Pulmonary artery endothelial cell (primary cell): ENCODE results near the gene UBE4A. TPM values are rescaled to one million over a fixed set of nuclear protein-coding genes. Genes with fewer than 3 reads are reported as not detected.
A peak's percentile ranks its signal among the peaks of the same experiment; 100 is the strongest.

Experiments used
- DNase-seq: peaks from one replicate; pipeline ENCODE4 v3.0.0-alpha.2; 2011; ENCODE audit warnings: low read depth, low spot score
- total RNA-seq: library from RNA; depleted of rRNA; stranded (reverse); fragments of >200 nt; gene quantifications from 2 replicates; pipeline ENCODE4 v1.2.3, GENCODE V29; 2014

UBE4A gene, protein sequence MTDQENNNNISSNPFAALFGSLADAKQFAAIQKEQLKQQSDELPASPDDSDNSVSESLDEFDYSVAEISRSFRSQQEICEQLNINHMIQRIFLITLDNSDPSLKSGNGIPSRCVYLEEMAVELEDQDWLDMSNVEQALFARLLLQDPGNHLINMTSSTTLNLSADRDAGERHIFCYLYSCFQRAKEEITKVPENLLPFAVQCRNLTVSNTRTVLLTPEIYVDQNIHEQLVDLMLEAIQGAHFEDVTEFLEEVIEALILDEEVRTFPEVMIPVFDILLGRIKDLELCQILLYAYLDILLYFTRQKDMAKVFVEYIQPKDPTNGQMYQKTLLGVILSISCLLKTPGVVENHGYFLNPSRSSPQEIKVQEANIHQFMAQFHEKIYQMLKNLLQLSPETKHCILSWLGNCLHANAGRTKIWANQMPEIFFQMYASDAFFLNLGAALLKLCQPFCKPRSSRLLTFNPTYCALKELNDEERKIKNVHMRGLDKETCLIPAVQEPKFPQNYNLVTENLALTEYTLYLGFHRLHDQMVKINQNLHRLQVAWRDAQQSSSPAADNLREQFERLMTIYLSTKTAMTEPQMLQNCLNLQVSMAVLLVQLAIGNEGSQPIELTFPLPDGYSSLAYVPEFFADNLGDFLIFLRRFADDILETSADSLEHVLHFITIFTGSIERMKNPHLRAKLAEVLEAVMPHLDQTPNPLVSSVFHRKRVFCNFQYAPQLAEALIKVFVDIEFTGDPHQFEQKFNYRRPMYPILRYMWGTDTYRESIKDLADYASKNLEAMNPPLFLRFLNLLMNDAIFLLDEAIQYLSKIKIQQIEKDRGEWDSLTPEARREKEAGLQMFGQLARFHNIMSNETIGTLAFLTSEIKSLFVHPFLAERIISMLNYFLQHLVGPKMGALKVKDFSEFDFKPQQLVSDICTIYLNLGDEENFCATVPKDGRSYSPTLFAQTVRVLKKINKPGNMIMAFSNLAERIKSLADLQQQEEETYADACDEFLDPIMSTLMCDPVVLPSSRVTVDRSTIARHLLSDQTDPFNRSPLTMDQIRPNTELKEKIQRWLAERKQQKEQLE
- total RNA-seq = 29.9 and 38.4 TPM in 2 replicates

DNA sequence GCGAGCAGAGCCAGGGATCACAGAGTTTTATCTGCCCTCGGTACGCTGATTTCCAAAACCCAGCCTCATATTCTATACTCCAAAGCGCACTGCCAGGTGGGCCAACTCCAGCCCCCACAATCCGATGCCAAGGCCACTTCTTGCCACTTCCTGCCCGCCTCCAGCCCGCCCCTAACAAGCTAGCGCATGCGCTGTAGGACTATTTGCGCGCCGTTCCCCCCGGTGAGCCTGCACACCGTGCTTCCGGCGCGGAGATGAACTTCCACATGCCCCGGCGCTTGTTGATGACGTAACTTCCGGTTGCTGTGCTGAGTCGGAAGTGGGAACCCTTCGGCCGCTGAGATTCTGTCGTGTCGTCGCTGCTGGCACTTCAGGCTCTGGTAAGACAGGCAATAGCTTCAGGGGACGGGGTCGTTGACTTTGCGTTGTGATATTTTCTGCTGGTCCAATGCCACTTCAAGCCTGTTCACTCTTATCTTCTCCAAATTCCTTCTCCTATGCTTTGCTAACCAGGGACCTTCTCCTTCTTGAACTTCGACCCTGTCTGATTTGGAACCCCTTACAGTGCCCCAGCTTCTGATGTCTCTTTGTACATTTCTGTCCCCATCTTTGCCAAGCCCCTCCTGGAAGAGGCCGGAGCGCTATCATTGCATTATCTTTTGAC, at the start of gene UBE4A:
Gene UBE4A (plus strand): TSS at position 306 of the 664 bp plus-strand sequence. CDS start 5,481 bp downstream, outside the sequence.
- DNase-seq = peak; percentile 78

DNA sequence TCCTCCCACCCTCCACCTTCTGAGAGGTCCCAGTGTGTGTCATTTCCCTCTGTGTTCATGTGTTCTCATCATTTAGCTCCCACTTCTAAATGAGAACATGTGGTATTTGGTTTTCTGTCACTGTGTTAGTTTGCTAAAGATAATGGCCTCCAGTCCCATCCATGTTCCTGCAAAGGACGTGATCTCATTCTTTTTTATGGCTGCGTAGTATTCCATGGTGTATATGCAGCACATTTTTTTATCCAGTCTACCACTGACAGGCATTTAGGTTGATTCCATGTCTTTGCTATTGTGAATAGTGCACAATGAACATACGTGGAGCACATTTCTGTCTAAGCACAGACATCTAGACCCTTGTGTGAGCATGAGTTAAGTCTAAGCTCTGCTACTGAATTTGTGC, 49.1 kb upstream of the UBE4A start:
- no peak for DNase-seq

DNA sequence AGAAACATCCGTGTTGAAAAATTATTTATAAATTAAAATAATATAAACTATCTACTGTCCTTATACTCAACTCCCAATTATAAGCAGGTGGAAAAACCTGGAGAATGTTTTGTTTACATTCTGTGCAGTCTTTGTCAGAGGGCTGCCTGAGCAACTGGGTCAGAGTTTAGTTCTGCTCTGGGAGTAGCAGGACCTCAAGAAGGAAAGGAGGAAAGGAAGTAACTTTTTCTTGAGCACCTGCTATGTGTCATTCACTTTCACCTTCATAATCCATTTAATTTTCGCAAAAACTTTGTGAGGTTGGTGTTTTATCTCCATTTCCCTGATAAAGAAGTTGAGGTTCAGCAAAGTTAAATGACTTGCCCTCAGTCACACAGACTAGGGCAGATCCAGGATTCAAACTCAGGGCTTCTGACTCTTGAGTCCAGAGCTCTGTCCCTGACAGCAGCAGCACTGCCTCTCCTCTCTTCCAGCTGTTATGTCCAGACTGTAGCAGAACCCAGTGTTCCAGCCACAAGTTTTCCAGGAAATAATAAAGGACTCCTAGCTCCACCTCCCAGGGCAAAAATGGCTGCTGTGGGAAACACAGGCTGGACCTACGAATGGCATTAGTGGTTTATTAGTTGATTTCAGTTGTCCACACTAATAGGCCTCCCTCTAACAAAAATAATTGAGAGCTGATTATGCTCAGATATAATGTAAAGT, 48.5 kb upstream of the UBE4A start:
- no peak for DNase-seq

DNA sequence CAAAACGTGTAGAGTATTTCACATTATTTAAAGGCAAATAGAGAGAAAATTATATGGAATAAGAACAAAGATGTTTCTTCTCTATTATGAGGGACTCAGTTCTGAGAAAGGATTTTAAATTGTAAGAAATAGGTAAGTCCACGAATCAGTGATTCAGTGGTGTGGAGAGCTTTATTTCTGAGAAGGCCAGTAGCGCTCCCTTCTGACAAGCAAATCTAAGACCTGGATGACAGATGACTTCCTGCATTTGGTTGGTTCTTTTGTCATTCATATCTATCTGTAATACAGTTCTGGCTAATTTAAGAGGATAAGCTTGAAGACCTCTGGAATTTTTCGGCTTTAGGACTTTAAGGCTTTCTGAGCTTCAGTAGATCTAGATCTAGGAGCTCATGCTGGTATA, 47.9 kb upstream of the UBE4A start:
- DNase-seq = no peak

DNA sequence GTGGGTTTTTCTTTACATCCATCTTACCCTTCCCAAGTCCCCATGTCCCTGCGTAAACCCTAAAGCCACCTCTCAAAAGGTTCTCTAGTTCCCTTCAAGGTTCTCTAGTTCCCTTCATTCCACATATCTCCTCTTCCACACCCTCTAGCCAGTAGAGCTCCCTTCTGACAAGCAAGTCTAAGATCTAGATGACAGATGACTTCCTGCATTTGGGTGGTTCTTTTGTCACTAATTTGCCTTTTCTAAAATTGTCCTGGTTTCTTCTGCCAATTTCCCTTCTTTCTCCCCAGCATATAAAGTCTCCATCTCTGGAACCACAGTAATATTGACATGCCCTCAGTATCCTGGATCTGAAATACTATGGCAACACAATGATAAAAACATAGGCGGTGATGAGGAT, 47.1 kb upstream of the UBE4A start:
- no peak for DNase-seq

DNA sequence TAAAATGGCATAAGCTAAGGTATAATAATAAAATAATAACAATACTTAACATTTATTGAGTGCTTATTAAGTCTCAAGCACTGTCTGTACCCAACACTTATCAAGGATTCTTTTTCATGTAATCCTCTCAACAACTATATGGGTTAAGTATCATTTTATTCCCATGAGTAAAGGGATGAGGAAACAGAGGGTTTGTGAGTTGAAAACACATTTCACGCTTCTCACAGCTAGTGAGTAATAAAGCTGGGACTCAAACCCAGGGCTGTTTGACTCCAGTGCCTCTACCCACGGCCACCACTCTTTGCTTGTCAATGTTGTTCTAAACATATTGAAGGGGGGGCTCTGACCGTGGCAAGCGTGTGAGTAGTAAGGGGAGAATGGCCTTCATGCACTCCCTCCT, 46.2 kb upstream of the UBE4A start:
- no peak for DNase-seq

DNA sequence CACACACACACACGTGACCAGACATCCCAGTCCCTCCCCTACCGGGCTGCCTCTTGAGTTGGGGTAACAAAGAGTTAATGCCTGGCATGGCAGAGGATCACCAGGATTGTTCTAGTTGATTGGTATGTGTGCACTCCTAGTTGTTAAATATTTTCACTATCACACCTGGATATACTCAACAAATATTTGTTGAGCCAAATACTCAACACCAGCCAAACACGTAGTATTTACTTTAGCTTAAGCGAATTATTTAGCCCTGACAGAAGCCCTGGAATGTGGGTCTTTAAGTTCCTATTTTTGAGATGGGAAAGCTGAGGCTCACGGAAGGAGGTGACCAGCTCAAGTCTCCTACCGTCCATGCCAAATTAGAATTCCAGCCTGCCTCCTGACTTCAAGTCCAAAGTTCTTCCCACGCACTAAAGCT, 44.4 kb upstream of the UBE4A start:
- no peak for DNase-seq

DNA sequence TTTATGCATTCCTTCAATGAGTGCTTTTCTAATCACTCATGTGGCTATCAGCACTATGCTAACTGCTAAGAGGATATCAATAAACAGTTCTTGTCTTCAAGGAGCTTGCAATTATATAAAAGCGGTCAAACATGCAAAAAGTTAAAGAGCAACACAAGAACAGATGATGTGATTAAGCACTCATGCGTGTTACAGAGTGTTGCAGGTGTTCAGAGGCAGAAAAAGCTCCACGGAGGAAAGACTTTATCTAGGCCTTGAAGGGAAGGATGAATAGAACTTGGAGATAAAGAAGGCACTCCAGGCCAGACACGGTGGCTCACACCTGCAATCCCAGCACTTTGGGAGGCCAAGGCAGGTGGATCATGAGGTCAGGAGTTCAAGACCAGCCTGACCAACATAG, 41.3 kb upstream of the UBE4A start:
- no peak for DNase-seq

DNA sequence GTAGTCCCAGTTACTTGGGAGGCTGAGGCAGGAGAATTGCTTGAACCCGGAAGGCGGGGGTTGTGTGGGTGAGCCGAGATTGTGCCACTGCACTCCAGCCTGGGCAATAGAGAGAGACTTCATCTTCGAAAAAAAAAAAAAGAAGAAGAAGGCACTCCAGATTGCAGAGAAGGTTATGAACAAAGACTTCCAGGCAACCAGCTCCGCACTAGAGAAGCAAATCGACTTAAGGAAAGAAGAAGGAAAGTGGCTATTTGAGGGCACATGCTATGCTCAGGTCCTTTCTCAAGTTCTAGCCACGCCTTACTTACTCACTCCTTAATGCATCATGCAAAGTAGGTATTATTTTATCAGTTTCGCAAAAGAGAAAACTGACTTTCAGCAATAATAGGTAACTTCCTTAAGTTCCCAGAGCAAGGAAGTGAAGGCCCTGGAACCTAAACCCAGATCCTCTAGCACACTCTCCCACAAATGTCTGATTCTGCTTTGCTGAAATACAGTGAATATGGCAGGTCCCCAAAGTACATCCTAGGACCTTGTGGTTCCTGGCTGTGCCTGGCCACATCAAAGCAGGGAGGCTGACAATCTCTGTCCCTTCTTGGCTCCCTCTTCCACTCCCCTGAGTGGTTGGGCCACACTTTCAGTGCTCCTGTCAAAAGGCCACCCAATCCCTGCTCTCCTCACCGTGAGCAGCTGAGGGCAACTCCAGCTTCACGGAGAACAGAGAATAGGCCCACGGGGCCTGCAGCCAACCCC, 40.6 kb upstream of the UBE4A start:
- DNase-seq = no peak

DNA sequence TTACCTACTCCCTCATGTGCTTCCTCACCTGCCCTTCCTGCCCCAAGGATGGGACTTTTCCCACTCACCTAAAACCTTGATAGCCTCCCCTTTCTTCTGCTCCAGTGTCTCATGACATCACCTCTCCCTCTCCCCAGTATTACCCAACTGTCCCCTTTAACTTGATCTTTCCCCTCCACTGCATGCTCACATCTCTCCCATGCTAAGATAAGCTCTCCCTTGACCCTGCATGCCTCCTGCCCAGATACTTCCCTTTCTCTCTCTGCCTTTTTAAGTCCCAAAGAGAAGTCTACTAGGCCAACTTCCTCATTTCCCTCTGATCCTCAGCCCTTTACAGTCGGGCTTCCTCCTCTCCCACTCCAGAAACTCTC, 40.1 kb upstream of the UBE4A start:
- DNase-seq = no peak

DNA sequence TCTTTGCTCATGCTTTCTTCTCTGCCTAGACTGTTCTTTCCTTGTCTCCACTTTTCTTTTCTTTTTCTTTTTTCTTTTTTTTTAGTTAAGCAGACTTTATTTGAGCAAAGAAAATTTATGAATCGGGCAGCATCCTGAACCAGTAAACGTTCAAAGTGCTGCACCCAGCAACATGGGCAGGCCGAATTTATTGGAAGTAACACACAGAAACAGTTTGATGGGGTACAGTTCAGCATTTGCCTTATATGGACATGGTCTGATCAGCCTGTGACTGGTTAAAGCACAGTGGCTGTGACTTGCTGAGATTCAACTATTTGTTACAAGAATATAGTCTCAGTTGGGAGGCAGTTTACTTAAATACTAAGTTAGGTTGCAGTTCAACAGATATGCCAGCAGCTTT, 38.9 kb upstream of the UBE4A start:
- DNase-seq = no peak

DNA sequence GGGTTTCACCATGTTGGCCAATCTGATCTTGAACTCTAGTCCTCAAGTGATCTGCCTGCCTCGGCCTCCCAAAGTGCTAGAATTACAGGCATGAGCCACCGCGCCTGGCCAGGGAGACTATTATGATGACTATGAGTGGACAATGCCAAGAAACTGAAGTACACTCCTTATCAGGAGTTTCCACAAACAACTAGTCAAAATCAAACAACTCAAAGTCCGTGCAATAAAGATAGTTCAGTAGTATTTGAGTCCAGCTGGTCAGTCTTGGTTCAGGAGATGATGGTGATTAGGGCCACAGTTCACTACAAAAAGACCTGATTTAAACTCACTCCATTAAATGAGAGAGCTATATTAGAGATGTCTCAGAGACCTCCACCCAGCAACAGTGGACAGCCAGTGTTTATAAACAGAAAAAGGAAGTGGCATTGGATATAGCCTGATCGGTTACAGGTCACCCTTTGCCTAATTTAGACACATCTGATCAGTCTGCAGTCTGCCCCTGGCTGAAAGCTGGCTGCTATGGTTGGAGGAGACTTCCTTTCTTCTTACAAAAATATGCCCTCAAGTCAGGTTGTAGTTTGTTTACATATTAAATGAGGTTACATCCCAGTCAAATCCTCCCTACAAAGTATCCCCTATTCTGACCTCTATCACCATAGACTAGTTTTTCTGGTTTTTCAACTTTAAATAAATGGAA, 37.9 kb upstream of the UBE4A start:
- DNase-seq = no peak

DNA sequence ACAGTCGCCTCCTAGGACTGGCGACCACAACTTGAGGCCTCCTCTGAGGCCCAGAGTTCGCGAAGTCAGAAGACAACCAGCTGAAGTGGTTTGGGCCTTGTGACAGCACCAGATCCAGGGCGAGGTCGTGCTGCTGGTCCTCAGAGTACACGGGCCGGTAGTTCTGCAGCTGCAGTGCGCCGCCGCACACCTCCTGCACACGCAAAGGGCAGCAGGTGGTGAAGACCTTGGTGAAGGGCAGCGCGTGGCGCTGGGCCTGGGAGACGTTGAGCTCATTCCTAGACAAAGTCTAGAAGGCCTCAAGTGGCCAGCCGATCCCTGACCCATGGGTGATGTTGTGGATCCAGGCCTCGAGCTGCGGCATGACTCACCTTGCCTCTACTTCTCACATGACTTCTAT, 36.7 kb upstream of the UBE4A start:
- DNase-seq = no peak

DNA sequence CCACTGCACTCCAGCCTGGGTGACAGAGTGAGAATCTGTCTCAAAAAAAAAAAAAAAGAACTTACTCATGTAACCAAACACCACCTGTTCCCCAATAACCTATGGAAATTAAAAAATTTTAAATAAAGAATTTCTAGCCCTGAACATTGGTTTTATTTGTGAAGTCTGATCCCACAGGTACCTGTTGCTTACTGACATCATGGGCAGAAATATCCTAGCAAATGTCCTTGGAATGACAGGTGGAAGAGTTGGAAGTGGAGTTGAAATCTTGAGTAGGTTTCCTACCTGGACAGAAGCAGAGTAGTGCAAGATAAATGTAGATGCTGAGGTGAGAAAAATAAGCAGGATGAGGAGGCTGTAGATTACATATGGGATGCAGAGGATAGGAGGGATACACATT, 34.1 kb upstream of the UBE4A start:
- no peak for DNase-seq

DNA sequence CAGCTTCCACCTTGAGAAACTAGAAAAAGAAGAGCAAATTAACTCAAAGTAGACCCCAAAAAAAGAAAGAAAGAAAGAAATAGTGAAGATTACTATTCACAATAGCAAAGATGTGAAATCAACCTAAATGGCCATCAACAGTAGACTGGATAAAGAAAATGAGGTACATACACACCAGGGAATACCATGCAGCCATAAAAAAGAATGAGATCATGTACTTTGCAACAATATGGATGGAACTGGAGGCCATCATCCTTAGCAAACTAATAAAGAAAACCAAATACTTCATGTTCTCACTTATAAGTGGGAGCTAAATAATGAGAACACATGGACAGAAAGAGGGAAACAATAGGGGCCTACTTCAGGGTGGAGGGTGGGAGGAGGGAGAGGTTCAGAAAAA, 30.7 kb upstream of the UBE4A start:
- DNase-seq = no peak

DNA sequence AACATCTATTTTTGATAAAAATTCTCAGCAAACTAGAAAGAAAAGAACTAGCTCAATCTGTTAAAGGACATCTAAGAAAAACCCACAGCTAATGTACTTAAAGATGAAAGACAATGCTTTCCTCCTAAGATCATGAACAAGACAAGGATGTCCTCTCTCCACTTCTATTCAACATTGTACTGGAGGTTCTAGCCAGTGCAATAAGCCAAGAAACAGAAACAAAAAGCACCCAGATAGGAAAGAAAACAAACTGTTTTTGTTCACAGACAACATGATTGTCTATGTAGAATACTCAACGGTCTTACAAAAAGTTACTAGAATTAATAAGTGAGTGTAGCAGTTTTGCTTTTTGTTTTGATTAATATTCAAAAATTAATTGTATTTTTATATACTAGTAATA, 24.7 kb upstream of the UBE4A start:
- DNase-seq = no peak

DNA sequence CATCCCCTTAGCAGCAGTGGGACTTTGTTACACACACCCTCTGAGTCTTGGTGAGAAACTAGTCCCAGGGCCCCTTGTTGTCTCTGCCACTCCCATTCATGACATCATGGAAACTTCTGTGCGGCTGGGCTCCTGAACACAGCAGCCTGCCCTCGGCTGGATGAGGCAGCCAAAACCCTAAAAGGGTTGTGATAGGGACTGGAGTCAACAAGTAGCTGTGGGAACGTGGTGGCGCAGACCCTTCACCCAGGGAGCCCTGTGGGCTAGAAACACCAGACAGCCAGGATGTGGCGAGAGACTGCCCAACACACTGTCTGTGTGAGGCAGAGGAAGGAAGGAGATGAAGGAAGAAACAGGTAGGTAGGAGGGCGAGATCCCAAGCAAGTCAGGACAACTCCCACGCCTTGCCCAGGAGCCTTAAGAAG, 20.8 kb upstream of the UBE4A start:
- DNase-seq = no peak

DNA sequence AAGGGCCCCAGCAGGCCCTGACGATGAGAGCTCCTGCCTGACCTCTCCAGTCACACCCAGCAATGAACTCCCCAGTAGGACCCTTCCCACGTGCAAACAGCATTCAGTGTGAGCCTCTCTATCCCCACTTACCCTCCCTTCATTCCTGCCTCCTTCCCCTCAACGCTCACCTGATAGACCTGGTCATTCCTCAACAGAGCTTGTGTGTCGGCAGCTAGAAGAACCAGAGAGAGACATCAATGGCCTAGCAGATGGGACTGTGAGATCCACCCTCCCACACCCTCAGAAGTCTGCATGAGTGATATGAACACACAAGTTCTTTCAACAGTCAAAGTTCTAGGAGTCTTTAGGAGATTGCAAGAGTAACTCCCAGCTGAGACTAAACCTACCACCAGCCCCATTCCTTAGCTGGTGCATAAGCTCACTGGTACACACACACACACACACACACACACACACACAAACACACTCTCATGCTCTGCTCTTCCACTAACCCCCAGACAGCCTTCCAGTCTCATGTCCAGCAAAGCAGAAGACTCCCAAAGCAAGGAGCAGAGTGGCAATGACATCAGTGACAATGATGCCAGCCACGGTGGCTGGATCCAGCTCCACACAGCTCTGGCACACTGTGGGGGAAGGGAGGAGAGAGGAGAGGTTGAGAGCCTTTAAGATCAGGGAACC, 20.0 kb upstream of the UBE4A start:
- DNase-seq = no peak

DNA sequence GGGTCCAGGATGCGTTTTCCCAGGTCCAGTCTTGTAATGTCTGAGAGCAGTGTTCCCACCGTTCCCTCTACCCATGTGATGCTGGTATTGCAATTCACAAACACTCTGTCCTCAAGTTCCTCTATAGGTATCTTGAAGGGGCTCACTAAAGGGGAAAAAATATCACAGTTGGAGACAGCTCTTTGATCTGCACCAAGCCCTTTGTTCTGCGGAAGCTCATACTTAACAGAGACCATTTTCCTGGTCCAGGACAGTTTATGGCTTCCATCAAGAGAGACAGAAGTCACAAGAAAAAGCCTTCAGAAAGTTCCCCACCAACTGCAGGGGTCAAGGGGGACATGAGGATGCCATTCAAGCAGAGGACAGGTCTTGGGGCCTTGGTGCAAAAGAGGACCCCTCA, 19.0 kb upstream of the UBE4A start:
- no peak for DNase-seq
